HG03280 (cell line): ENCODE data around the gene METRNL.
A peak's percentile ranks its signal among the peaks of the same experiment; 100 is the strongest.

Experiments used
- ATAC-seq: cut with Tn5 transposase; IDR thresholded peaks from one replicate; pipeline ENCODE4 v1.9.1; 2021; ENCODE audit warnings: mild to moderate bottlenecking, moderate library complexity; ENCODE audit not compliant: unreplicated experiment

METRNL gene

DNA sequence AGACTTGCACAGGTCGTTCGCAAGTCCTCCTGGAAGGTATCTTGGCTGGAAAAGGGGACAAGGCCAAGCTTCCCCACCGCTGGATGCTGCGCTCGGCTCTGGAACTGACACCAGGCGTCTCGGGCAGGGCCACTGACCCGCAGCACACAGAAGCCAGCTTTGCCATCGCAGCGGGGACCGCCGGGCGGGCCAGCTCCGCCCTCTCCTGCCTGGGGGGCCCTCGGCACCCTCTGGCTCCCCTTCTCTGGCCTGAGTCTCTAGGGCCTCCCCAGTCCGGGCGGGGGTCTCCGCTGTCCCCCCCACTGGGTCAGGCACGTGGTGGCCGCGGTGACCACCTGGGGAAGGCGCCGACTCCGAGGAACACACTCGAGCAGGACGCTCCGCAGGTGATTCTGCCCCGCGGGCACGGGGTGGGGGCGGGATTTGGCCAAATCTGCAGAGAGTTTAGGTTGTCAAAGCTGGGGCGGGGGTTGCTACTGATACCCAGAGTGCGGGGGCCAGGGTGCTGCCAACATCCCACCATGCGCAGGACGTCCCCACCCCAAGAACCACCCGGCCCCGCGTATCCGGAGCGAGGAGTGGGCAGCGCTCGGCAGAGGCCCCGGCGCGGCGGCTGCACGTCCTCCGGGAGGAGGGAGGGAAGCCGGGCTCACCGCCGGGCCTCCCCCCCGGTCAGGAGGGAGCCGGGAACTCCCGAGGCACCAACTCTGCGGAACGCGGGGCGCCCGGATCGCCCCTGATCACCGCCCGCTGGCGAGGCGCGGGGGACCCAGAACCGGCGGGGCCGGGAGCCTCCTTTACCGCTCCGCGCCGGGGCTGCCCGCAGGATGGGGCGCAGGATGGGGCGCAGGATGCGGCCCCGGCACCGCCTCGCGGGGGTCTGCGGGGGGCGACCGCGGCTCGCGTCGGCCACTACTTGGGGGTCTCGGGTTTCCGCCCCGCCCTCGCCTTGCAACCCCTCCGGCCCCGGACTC is 744 bp upstream of the METRNL start:
- peak; percentile 3 for ATAC-seq

DNA sequence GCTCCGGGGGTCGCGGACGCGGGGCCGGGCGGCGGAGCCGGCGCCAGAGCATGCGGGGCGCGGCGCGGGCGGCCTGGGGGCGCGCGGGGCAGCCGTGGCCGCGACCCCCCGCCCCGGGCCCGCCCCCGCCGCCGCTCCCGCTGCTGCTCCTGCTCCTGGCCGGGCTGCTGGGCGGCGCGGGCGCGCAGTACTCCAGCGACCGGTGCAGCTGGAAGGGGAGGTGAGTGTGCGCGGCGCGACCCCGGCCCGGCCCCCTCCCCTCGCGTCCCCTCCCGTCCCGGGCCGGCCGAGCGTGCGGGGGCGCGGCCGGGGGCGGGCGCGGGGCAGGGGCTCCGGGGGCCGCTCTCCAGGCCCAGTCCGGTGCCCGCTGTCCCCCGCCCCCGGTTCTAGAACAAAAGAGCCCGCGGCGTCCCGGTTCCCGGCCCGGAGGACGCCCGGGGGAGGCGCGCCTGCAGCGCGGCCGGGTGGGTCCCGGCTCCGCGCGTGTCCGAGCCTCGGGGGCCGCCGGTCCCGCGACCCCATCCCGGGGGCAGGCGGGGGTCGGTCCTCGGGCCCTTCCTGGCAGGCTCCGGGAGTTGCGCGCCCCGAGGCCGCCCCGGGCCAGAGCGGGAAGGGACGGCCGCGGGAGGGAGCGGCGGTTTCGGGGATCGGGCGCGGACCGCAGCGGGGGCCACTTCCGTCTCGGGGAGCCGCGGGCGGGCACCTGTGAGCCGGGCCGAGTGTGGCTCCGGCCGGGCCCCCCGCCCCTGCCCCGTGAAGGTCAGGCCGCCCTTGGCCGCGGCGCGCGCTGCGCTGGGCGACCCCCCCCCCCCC is 563 bp downstream of the METRNL start:
- peak; percentile 15 for ATAC-seq

DNA sequence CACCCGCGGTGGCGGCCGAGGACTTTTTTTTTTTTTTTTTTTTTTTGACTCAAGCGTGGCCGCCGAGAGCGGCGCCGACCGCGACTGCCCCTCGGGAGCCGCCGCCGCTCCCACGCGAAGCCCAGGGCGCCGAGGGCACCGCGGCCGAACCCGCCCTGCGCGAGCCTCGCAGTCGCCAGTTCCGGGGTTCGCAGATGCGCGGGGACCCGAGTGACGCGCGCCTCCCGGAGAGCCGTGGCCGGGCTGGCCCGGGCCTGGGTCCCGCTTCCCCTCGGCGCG is 1.1 kb downstream of the METRNL start:
- no peak for ATAC-seq

DNA sequence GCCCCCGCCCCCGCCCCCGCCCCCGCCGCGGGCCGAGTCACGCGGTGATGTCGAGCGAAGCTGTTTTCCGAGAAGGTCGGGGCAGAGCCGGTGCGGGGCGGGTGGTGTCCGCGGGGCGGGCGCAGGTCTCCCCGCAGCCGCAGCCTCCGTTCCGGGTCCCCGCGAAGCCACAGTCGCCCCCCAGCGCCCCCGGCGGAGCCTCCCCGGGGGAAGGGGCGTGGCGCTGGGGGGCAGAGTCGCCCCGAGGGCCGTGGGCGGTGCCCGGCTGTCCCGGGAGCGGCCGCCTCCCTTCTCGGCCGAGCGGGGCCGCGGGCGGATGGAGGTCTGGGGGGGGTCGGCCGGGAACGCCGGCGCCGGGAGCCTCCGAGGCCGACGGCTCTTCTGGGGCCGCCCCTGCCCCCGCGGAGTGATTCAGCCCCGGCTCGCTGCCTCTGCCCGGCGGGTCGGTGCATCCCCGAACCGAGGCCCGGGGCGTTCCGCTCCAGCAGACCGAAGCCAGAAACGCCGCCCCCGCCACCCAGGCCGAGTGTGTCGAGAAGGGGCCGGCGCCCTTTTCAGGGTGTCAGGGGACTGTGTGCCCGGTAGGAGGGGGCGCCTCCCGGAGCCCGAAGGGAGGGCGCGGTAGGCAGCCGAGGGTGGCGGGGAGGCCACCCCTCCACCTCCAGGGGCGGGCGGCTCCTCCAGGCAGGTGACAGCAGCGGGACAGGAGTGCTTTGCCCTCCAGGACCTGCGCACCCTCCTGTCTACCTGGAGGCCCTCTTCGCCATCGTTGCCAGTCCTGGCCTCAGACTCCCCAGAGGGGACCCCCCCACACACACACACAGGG is 1.7 kb downstream of the METRNL start:
- ATAC-seq = no peak

DNA sequence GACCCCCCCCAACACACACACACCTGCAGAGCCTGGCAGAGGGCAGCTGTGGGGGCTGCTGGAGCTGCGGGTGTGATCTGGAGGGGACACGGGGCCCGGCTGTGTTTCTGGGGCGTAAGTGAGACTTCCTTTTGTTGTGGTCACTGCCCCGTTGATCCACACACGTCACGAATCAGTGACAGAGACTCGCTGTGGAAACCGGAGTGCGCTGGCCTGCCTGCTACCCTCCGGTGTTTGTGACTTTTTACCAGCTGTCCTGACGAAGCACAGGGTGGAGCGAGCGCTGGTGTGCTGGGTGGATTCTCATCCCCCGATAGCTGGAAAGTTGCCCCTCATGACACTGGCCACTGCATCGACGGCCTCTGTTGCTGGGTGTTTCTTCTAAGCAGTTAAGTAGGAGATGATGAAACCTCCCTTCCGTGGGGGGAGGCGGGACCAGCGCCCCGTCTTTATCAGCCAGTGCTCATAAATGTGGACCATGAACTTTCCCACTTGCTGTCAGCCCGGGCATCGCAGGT is 2.3 kb downstream of the METRNL start:
- ATAC-seq = no peak

DNA sequence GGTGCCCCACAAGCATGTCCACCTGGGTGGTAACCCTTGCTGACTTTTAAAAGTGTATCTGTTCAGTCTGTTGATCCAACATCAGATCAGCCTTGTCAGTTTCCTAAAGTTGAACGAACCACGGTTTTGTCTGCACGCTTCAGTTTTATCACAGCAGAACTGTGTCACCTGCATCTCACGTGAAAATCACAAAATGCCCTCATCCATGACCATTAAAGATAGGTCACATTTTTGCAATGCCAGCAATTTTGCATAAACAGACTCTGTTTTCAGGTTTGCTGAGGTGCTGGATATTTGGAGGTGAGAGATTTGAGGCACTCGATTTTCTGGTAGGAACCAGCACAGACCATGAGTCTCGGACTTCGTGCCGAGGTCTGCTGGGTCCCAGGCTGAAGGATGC is 3.0 kb downstream of the METRNL start:
- ATAC-seq = no peak

DNA sequence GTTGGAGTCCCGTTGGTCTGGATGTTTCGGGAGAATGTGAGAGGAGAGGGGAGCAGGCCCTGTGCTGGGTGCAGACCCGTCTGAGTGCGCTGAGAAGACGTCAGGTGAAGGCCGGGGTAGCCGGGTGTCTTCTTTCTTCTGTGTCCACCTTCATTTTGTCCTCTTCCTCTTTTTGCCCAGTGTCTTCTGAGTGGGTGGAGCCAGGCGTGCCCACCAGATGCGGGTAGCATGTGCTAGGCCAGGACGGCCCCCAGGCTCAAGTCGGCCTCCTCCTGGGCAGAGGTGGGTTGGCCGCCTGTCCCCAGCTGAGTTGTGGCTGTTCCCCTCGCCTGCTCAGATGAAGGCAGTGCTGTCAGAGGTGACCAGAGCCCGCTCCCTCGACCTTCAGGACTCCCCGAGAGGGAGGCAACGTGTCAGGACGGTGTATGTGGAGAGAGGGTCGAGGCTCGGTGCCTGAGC is 3.5 kb downstream of the METRNL start:
- no peak for ATAC-seq

DNA sequence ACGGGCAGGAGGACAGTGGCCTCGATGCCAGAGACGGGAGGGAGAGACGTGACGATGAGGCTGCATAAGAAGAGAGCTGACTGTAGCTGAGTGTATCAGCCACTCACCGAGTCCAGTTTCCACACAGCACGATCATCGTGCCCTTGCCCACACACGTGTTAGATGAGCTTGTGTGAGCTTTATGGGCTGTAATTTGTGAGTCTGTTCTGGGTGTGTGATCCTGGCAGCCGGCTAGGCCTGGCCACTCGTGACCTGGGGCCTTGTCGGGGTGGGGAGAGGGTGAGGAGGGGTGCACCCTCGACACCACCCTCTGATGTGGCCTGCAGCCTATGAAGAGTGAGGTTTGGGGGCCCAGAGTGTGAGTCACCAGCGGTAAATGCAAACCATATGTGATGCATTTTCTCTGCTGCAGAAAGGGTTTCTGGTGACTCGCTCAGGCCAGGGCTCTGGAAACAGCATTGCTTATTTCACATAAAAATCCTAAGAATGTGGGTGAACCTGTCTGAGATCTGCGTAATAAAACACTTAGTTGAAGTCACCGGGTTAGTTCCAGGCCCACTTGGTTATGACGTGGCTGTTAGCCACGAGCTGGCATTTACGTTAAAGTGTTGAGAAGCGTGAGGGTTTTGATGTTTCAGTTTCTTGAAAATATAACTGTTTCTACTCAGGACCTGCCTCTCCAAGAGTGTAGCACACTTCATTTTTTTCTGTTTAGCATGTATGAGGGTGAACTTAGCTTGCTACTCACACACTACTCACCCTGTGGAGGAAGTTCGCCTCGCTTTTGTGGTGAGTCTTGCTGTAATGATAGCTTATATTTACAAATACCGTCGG is 4.2 kb downstream of the METRNL start:
- no peak for ATAC-seq

DNA sequence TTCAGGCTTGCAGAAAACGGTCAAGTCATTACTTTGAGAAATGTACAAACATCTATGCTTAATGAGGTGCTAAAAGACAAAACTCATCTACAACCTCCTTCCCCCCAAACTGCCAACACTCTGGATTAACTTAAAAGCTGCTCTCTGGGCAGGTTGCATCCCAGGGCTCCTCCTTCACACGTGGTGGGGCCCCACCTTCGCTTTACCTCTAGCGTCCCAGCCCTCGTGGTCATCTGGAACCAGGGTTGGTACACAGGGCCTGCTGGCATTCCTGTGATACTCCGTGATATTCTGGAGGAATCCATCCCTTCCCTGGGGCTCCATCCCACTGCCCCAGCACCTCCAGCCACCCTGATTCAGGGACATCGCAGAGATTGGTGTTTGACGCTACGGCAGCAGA is 4.8 kb downstream of the METRNL start:
- ATAC-seq = no peak

DNA sequence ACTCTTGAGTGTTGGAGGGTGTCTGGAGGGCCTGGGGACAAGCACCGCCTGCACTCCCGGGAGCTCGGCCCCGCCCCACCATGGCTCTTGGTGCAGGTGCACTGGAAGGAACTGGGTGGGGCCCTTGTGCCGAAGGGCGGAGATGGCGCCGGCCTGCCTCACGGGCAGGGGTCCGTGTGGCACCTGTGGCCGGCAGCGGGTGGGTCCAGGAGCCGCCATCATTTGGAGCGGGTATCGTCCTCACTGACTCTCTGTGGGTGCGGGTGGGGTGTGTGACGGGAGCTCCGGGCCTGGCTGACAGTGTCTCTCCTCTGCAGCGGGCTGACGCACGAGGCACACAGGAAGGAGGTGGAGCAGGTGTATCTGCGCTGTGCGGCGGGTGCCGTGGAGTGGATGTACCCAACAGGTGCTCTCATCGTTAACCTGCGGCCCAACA is 5.2 kb downstream of the METRNL start:
- ATAC-seq = no peak

DNA sequence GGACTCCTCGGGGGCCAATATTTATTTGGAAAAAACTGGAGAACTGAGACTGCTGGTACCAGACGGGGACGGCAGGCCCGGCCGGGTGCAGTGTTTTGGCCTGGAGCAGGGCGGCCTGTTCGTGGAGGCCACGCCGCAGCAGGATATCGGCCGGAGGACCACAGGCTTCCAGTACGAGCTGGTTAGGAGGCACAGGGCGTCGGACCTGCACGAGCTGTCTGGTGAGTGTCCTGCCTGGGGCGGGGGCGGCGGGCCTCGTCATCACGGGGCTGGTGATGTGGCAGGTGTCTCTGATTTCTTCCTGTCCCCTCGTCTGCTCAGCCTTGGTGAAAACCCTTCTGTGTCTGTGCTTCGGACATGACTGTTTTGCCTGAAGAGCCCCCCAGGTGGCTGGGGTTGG is 5.7 kb downstream of the METRNL start:
- ATAC-seq = no peak

DNA sequence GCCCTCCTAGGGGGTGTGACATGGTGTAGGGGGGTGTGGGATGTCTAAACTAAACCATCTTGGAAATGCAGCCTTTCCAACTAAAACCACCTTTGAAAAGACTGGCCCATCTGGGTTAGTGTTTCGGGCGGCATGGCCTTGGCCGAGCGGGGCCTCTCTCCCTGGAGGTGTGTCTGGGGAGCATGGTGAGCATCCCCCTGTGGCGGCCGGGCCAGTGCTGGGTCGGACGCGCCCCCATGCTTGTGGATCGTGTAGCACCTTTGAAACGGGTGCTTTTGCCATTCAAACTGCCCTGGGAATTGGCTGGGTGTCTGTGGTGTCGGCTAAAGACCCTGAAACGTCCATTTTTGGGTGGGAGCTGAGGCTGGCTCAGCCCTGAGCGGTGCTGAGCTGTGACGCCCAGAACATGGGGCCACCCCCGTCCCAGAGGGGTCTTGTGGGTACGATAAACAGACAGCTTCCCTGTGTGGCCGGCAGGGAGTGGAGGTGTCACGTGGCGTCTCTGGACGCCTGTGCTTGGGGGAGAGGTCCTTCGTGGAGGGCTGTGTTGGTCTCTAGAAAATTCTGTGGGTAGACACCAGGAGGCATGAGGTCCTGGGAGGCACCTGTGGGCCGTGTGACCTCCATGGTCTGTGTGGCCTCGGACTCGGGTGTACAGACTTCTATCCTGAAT is 6.3 kb downstream of the METRNL start:
- ATAC-seq = no peak

DNA sequence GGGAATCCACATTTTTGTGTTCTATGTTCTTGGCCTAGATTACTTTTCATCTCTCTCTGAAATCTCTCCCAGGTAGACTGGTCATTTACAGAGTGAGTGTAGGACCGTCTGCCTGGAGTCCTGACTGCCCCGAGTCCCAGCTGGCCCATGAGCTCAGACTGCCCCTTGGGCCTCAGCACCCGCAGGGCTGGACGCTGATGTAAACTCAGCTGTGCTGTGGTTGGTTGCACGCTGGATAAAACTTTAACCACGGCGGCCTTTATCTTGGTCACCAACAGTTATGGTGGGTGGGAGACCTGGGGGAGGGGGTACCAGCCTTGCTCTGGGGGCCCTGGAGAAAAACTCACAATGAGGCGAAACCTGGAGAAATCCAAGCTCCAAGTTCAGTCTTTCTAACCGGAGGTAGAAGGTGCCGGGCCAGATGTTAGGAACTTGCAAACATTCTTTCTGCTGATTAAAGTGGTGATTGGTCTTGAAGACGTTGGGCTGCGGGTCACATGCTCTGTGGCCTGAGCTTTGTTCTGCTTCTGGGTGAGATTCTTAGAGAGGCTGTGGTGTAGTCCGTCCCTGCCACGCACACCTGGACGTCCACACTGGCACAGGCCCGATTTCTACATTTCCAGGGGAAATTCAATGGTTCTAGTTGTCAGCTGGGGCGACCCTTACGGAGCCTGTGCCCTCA is 6.9 kb downstream of the METRNL start:
- no peak for ATAC-seq

DNA sequence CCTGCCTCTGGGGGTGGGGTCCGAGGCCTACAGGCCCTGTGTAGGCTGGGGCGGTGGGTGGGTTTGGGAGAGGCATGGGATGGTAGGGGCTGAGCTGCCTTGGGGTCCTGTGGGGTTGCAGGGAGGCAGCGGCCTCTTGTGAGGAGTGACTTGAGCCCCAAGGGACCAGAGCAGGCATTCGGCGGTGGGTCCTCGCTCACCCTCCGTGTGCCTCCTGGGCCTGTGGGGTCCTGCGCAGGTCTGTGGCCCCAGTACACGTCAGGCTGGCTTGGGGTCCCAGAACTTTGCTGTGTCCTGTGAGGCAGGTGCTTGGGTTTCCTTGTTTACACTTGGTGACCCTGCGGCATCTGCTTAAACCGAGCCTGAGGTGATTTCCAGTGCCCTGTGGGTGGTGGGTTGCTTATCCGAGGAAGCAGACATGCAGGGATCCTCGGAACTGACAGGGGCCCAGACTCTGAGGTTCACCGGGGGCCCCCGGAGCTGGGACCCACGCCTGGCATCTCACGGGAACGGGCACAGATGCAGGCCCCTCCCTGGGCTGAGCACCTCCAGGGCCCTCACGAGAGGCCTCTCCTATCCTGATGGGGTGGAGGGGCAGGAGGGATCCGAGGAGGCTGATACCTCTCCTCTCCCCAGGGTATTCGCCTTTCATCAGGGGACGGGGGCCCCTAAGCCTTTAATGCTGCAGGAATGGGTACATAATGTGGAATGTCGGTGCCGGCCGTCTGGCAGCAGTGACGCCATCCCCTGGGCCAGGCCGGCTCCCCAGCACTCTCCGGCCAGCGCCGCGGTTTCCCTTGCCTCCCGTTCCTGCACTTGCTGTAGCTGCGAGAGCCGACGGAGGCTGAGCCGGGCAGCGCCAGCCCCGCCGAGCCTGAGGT is 7.7 kb downstream of the METRNL start:
- no peak for ATAC-seq

DNA sequence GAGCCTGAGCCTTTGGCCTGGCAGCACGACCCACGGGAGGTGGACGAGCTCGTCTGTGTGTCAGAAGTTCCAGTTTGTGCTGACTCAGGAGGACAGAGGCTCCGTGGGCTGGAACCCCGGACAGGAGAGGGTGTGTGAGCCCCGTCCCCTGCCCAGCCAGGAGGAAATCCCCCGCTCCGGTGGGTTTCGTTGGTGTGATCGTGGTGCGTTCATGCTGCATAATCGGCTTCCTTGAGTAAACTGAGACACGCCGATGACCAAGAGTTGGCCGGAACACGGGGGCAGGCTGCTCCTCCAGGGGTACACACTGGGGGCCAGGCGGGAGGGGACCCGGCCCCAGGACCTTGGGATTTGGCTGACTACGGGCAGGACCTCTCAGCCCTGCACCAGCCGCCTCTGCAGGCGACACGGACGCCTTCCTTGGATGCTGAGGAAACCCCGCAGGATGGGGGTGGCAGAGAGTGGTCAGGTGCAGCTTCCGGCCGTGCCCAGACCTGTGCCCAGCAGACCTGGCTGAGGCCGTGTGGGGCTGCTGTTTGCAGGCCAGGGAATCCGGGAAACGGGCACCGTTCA is 8.5 kb downstream of the METRNL start:
- ATAC-seq = no peak

DNA sequence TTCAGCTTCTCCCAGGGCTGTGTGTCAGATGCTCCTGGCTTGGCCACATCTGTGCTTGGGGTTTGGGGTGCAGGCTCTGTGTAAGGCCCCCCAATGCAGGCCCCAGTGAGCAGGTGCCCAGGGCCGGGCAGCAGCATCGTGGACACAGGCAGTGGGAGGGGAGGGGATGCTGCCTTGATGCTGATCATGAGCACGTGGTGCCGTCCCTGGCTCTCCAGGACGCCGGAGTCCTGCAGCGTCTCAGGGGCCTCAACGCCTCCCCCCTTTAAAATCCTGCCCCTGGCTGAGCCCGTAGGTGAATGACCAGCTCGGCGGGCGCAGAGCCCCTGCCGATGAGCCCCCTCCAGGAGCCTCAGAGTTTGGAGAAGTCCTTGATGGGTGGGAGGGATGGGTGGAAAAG is 9.0 kb downstream of the METRNL start:
- ATAC-seq = no peak

DNA sequence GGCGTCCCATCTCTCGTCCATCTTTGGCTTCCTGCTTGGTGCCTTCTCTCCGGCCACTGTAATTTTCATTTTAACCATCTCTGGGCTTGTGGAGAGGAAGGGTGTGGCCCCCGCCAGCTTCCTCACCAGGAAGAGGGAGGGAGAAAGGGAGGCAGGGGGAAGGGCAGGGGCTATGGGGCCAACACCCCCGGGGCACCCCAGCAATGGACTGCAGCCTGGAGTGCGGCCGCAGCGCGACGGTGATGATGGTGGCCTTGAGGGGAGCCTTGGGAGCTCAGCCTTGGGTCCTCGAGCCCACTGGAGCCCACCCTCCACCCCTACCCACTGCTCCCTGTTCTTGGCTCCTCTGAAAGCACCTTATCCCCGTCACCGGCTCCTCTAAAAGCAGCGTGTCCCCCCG is 9.5 kb downstream of the METRNL start:
- ATAC-seq = no peak
